SK-N-SH treated with all-trans-retinoic acid at 6 μM for 48 hours (cell line): ENCODE measurements around the gene FTH1.
"Not testable (repeated sequence)": the region's sequence is repeated elsewhere in the genome, so short reads cannot be mapped to it uniquely, and the experiment has no call there.

Experiments
- ATAC-seq: fragments of 200-7000 bp; cut with Tn5 transposase; 3 replicates; pipeline ENCODE4 v1.9.1; 2020; ENCODE audit warnings: mild to moderate bottlenecking, moderate library complexity
- BACH2 ChIP-seq: fragments of 250-450 bp; sonication (Bioruptor Pico); IDR thresholded peaks from 2 replicates; pipeline ENCODE4 v1.9.0; 2021; ENCODE audit warnings: mild to moderate bottlenecking, borderline replicate concordance
- ESRRG ChIP-seq: fragments of 250-450 bp; sonication (Bioruptor Pico); IDR thresholded peaks from 2 replicates; pipeline ENCODE4 v1.6.1; 2021; ENCODE audit warnings: mild to moderate bottlenecking
- GLIS3 ChIP-seq: fragments of 250-450 bp; sonication (Bioruptor Pico); IDR thresholded peaks from 2 replicates; pipeline ENCODE4 v1.5.0; 2020; ENCODE audit warnings: mild to moderate bottlenecking, moderate library complexity
- ISL1 ChIP-seq: fragments of 250-450 bp; sonication (Bioruptor Pico); IDR thresholded peaks from 2 replicates; pipeline ENCODE4 v2.1.2; 2022; ENCODE audit warnings: mild to moderate bottlenecking, moderate library complexity
- OSR1 ChIP-seq: fragments of 250-450 bp; sonication (Bioruptor Pico); IDR thresholded peaks from 2 replicates; pipeline ENCODE4 v1.8.0; 2022; ENCODE audit warnings: moderate library complexity, mild to moderate bottlenecking, inconsistent platforms
- PPARA ChIP-seq: fragments of 250-450 bp; sonication (Bioruptor Pico); IDR thresholded peaks from 2 replicates; pipeline ENCODE4 v1.5.0; 2020; ENCODE audit warnings: mild to moderate bottlenecking, borderline replicate concordance
- RARB ChIP-seq: fragments of 250-450 bp; sonication (Bioruptor Pico); IDR thresholded peaks from 2 replicates; pipeline ENCODE4 v1.8.0; 2021; ENCODE audit warnings: mild to moderate bottlenecking, moderate library complexity
- SNAI2 ChIP-seq: fragments of 250-450 bp; sonication (Bioruptor Pico); IDR thresholded peaks from 2 replicates; pipeline ENCODE4 v1.5.0; 2020; ENCODE audit warnings: mild to moderate bottlenecking, moderate library complexity
- TOX ChIP-seq: fragments of 250-450 bp; sonication (Bioruptor Pico); IDR thresholded peaks from 2 replicates; pipeline ENCODE4 v1.8.0; 2021; ENCODE audit warnings: mild to moderate bottlenecking, moderate library complexity, borderline replicate concordance
- ZC3H10 ChIP-seq: fragments of 250-450 bp; sonication (Bioruptor Pico); IDR thresholded peaks from 2 replicates; pipeline ENCODE4 v1.5.1; 2021; ENCODE audit warnings: mild to moderate bottlenecking, moderate library complexity
- ZFP30 ChIP-seq: fragments of 450-650 bp; formaldehyde crosslinking; IDR thresholded peaks from 2 replicates; pipeline ENCODE4 v1.5.0; 2022; ENCODE audit warnings: mild to moderate bottlenecking, moderate library complexity
- ZNF70 ChIP-seq: fragments of 450-650 bp; formaldehyde crosslinking; IDR thresholded peaks from 2 replicates; pipeline ENCODE4 v1.5.0; 2020; ENCODE audit warnings: mild to moderate bottlenecking, moderate library complexity
- ZNF8 ChIP-seq: fragments of 450-650 bp; formaldehyde crosslinking; IDR thresholded peaks from 2 replicates; pipeline ENCODE4 v1.5.0; 2020; ENCODE audit warnings: mild to moderate bottlenecking, moderate library complexity
- TF ChIP-seq, protein P1 (sequence below): fragments of 250-450 bp; sonication (Bioruptor Pico); IDR thresholded peaks from 2 replicates; pipeline ENCODE4 v1.8.0; 2021; ENCODE audit warnings: low read depth, mild to moderate bottlenecking, moderate library complexity, borderline replicate concordance
- TF ChIP-seq, protein P2 (sequence below): fragments of 250-450 bp; sonication (Bioruptor Pico); IDR thresholded peaks from 2 replicates; pipeline ENCODE4 v1.5.0; 2020; ENCODE audit warnings: mild to moderate bottlenecking, moderate library complexity
- TF ChIP-seq, protein P3 (sequence below): fragments of 250-450 bp; sonication (Bioruptor Pico); IDR thresholded peaks from 2 replicates; pipeline ENCODE4 v1.8.0; 2020; ENCODE audit warnings: mild to moderate bottlenecking, moderate library complexity, borderline replicate concordance
- TF ChIP-seq, protein P4 (sequence below): fragments of 250-450 bp; sonication (Bioruptor Pico); IDR thresholded peaks from 2 replicates; pipeline ENCODE4 v1.5.1; 2020; ENCODE audit warnings: low read depth, mild to moderate bottlenecking, moderate library complexity

FTH1 gene

DNA sequence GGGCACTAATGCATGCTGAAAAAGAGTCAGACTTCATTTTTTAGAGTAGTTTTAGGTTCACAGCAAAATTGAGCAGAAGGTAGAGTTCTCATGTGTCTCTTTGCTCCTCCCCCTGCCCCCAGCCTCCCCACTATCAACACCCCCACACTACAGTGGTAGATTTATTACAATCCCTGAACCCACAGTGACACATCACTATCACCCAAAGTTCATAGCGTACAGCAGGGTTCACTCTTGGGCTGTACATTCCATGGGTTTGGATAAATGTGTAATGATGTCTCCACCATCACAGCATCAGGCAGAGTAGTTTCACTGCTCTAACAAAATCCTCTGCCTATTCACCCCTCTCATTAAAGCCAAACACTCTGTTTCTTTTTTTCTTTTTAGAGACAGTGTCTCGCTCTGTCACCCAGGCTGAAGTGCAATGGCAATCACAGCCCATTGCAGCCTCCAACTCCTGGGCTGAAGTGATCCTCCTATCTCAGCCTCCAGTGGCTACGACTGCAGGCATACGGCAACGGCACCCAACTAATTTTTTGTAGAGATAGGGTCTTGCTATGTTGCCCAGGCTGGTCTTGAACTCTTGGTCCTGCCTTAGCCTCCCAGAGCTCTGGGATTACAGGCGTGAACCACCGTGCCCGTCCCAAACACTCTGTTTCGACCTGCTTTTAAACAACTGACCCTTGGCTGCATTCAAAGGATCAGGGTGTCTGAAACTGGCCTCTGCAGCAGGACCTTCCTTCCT is 13.2 kb downstream of the FTH1 start:
- TF ChIP-seq ZFP30 (CRISPR knock-in tag) (no peak), PPARA (CRISPR knock-in tag) (no peak), BACH2 (CRISPR knock-in tag) (no peak), ZNF8 (CRISPR knock-in tag) (no peak), SNAI2 (CRISPR knock-in tag) (no peak), ESRRG (no peak), ZC3H10 (no peak), RARB (no peak), ZNF70 (no peak)
- TF ChIP-seq, protein P1, sequence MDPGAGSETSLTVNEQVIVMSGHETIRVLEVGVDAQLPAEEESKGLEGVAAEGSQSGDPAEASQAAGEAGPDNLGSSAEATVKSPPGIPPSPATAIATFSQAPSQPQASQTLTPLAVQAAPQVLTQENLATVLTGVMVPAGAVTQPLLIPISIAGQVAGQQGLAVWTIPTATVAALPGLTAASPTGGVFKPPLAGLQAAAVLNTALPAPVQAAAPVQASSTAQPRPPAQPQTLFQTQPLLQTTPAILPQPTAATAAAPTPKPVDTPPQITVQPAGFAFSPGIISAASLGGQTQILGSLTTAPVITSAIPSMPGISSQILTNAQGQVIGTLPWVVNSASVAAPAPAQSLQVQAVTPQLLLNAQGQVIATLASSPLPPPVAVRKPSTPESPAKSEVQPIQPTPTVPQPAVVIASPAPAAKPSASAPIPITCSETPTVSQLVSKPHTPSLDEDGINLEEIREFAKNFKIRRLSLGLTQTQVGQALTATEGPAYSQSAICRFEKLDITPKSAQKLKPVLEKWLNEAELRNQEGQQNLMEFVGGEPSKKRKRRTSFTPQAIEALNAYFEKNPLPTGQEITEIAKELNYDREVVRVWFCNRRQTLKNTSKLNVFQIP, result no peak
- TF ChIP-seq, protein P2, sequence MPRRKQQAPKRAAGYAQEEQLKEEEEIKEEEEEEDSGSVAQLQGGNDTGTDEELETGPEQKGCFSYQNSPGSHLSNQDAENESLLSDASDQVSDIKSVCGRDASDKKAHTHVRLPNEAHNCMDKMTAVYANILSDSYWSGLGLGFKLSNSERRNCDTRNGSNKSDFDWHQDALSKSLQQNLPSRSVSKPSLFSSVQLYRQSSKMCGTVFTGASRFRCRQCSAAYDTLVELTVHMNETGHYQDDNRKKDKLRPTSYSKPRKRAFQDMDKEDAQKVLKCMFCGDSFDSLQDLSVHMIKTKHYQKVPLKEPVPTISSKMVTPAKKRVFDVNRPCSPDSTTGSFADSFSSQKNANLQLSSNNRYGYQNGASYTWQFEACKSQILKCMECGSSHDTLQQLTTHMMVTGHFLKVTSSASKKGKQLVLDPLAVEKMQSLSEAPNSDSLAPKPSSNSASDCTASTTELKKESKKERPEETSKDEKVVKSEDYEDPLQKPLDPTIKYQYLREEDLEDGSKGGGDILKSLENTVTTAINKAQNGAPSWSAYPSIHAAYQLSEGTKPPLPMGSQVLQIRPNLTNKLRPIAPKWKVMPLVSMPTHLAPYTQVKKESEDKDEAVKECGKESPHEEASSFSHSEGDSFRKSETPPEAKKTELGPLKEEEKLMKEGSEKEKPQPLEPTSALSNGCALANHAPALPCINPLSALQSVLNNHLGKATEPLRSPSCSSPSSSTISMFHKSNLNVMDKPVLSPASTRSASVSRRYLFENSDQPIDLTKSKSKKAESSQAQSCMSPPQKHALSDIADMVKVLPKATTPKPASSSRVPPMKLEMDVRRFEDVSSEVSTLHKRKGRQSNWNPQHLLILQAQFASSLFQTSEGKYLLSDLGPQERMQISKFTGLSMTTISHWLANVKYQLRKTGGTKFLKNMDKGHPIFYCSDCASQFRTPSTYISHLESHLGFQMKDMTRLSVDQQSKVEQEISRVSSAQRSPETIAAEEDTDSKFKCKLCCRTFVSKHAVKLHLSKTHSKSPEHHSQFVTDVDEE, result no peak
- TF ChIP-seq, protein P3, sequence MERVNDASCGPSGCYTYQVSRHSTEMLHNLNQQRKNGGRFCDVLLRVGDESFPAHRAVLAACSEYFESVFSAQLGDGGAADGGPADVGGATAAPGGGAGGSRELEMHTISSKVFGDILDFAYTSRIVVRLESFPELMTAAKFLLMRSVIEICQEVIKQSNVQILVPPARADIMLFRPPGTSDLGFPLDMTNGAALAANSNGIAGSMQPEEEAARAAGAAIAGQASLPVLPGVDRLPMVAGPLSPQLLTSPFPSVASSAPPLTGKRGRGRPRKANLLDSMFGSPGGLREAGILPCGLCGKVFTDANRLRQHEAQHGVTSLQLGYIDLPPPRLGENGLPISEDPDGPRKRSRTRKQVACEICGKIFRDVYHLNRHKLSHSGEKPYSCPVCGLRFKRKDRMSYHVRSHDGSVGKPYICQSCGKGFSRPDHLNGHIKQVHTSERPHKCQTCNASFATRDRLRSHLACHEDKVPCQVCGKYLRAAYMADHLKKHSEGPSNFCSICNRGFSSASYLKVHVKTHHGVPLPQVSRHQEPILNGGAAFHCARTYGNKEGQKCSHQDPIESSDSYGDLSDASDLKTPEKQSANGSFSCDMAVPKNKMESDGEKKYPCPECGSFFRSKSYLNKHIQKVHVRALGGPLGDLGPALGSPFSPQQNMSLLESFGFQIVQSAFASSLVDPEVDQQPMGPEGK, result no peak
- peak; percentile 31; the same call in 2 of the 3 replicates for ATAC-seq

DNA sequence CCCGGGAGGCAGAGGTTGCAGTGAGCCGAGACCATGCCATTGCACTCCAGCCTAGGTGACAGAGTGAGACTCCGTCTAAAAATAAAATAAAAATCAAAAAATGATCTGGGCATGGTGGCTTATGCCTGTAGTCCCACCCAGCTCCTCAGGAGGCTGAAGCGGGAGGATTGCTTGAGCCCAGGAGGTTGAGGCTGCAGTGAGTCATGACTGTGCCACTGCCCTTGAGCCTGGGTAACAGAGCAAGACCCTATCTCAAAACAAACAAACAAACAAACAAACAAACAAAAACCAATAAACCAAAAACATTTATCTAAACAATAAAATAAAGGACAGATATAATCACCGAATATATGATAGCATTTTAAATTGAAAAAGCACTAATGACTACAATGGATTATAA is 13.8 kb downstream of the FTH1 start:
- ATAC-seq, result not testable (repeated sequence)

DNA sequence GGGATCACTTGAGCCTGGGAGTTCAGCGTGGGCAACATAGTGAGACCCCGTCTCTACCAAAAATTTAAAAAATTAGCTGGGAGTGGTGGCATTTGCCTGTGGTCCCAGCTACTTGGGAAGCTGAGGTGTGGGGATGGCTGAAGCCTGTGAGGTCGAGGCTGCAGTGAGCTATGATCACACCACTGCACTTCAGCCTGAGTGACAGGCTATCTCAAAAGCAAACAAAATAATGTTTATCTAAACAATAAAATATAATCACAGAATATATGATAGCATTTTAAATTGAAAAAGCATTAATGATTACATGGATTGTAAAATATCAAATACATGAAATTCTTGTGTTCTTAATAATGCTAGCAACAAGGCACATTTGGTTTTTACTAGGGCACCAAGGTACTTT is 14.6 kb downstream of the FTH1 start:
- TF ChIP-seq RARB, result no peak
- TF ChIP-seq, protein P4, sequence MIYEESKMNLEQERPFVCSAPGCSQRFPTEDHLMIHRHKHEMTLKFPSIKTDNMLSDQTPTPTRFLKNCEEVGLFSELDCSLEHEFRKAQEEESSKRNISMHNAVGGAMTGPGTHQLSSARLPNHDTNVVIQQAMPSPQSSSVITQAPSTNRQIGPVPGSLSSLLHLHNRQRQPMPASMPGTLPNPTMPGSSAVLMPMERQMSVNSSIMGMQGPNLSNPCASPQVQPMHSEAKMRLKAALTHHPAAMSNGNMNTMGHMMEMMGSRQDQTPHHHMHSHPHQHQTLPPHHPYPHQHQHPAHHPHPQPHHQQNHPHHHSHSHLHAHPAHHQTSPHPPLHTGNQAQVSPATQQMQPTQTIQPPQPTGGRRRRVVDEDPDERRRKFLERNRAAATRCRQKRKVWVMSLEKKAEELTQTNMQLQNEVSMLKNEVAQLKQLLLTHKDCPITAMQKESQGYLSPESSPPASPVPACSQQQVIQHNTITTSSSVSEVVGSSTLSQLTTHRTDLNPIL (CRISPR knock-in tag), result no peak
- no peak for TF ChIP-seq OSR1 (CRISPR knock-in tag)
- TF ChIP-seq GLIS3 (CRISPR knock-in tag), result no peak
- TF ChIP-seq, protein P3, result no peak
- TF ChIP-seq ZNF8 (CRISPR knock-in tag), result no peak
- no peak for TF ChIP-seq PPARA (CRISPR knock-in tag)
- no peak for TF ChIP-seq ZC3H10
- no peak for TF ChIP-seq ZFP30 (CRISPR knock-in tag)
- no peak for TF ChIP-seq TOX (CRISPR knock-in tag)
- no peak for TF ChIP-seq ISL1 (CRISPR knock-in tag)
- TF ChIP-seq, protein P1, result no peak

More for the DNA sequence above, 14.6 kb downstream of the FTH1 start:
- ATAC-seq, result no peak
